HCT116 (cell line): ENCODE results near the gene MDM4. TPM values are rescaled to one million over a fixed set of nuclear protein-coding genes. Genes with fewer than 3 reads are reported as not detected.

Source experiments
- ATAC-seq: fragments of 200-7000 bp; cut with Tn5 transposase; 2 replicates; pipeline ENCODE4 v1.9.1; 2020; ENCODE audit warnings: mild to moderate bottlenecking, moderate library complexity
- BruUV-seq: library from RNA; stranded (reverse); fragments of 400-500 nt; replicated peaks from 2 replicates; lab custom pipeline; 2021; lab: Mats Ljungman, UMichigan
- CTCF ChIA-PET: fragments of 300-600 bp; sonication (Branson Sonifier 250); formaldehyde crosslinking; loops from one replicate; lab custom pipeline; 2021; ENCODE audit warnings: antibody characterized with exemption; lab: Charles Lee
- POLR2A ChIA-PET: fragments of 300-600, 350-600 bp; sonication (Branson Sonifier 250); formaldehyde crosslinking; loops from one replicate; lab custom pipeline; 2021; ENCODE audit warnings: antibody characterized with exemption; lab: Charles Lee
- RAD21 ChIA-PET, 2 experiments: fragments of 300-600 bp; sonication (Branson Sonifier 250); formaldehyde crosslinking; loops; one replicate each; lab custom pipeline; 2023; ENCODE audit warnings: low total read pairs in 2 of 2; ENCODE audit not compliant: uncharacterized antibody in 2 of 2, unreplicated experiment in 2 of 2, low non-redundant PET in 1 of 2; lab: Charles Lee
- DNase-seq: peaks from one replicate; pipeline ENCODE4 v3.0.0-alpha.2; 2010; ENCODE audit warnings: low read depth, low spot score
- H2AFZ ChIP-seq: fragments of 200-600 bp; shearing (Covaris generic), sonication (generic); 2 replicates; pipeline ENCODE4 v1.6.1; 2017; ENCODE audit warnings: low read depth, mixed run types, mixed read lengths, antibody characterized with exemption, low read length; ENCODE audit not compliant: poor library complexity, severe bottlenecking
- H3K27ac ChIP-seq: 2 replicates; pipeline ENCODE4 v1.5.1; 2012; ENCODE audit warnings: low read depth, low read length
- H3K27me3 ChIP-seq: fragments of 200-600 bp; sonication (generic); 2 replicates; pipeline ENCODE4 v1.6.1; 2016; ENCODE audit warnings: mixed run types, low read length, mixed read lengths; ENCODE audit not compliant: insufficient read depth
- H3K36me3 ChIP-seq, 2 experiments: fragments of 200-500 bp in 1 of 2; fragments of 200-600 bp in 1 of 2; sonication (Bioruptor generic) in 1 of 2; sonication (generic) in 1 of 2; 2 replicates each; pipeline versions ENCODE4 v1.5.1 to v1.6.1; 2014 to 2016; ENCODE audit warnings: low read length in 2 of 2, inconsistent platforms in 1 of 2, mixed read lengths in 1 of 2, mixed run types in 1 of 2; ENCODE audit not compliant: insufficient read depth in 2 of 2, control insufficient read depth in 1 of 2
- H3K4me1 ChIP-seq, 2 experiments: fragments of 200-600 bp in 1 of 2; sonication (generic) in 1 of 2; 2 replicates each; pipeline versions ENCODE4 v1.5.1 to v1.6.1; 2012 to 2017; ENCODE audit warnings: low read length in 2 of 2, inconsistent platforms in 1 of 2, mild to moderate bottlenecking in 1 of 2, mixed read lengths in 1 of 2, mixed run types in 1 of 2, moderate library complexity in 1 of 2; ENCODE audit not compliant: insufficient read depth in 2 of 2, control insufficient read depth in 1 of 2
- H3K4me2 ChIP-seq: fragments of 200-600 bp; sonication (generic); 2 replicates; pipeline ENCODE4 v1.6.1; 2017; ENCODE audit warnings: mixed run types, low read length, mixed read lengths
- H3K4me3 ChIP-seq, 2 experiments: fragments of 200-600 bp in 1 of 2; sonication (generic) in 1 of 2; replicated peaks in 1 of 2; 2 replicates each; pipeline ENCODE4 v1.5.1; 2011 to 2016; ENCODE audit warnings: low read length in 2 of 2, control low read depth in 1 of 2, low read depth in 1 of 2, mild to moderate bottlenecking in 1 of 2, mixed read lengths in 1 of 2, mixed run types in 1 of 2
- H3K79me2 ChIP-seq: fragments of 200-600 bp; sonication (generic); 2 replicates; pipeline ENCODE4 v1.6.1; 2017; ENCODE audit warnings: mild to moderate bottlenecking, mixed run types, low read length, moderate library complexity, mixed read lengths; ENCODE audit not compliant: insufficient read depth
- H3K9ac ChIP-seq: fragments of 200-600 bp; sonication (generic); 2 replicates; pipeline ENCODE4 v1.6.1; 2016; ENCODE audit warnings: low read length, mixed read lengths
- H3K9me2 ChIP-seq: fragments of 200-600 bp; sonication (generic), shearing (Covaris generic); 2 replicates; pipeline ENCODE4 v1.6.1; 2017; ENCODE audit warnings: mixed run types, mild to moderate bottlenecking, moderate library complexity; ENCODE audit not compliant: insufficient read depth
- H3K9me3 ChIP-seq, 2 experiments: fragments of 200-500 bp in 1 of 2; fragments of 200-600 bp in 1 of 2; sonication (Bioruptor generic) in 1 of 2; sonication (generic) in 1 of 2; 2 replicates each; pipeline ENCODE4 v1.6.1; 2014 to 2017; ENCODE audit warnings: low read length in 2 of 2, mixed read lengths in 2 of 2, inconsistent platforms in 1 of 2, low read depth in 1 of 2, mild to moderate bottlenecking in 1 of 2, mixed run types in 1 of 2, moderate library complexity in 1 of 2; ENCODE audit not compliant: control insufficient read depth in 1 of 2, insufficient read depth in 1 of 2
- H4K20me1 ChIP-seq: fragments of 200-600 bp; sonication (generic), shearing (Covaris generic); 2 replicates; pipeline ENCODE4 v1.6.1; 2017; ENCODE audit warnings: mixed run types, mild to moderate bottlenecking, moderate library complexity; ENCODE audit not compliant: insufficient read depth
- ATF3 ChIP-seq: IDR thresholded peaks from 2 replicates; pipeline ENCODE4 v1.6.1; 2012
- CEBPB ChIP-seq: IDR thresholded peaks from 2 replicates; pipeline ENCODE4 v1.6.1; 2012; ENCODE audit warnings: low read depth
- EGR1 ChIP-seq: IDR thresholded peaks from 2 replicates; pipeline ENCODE4 v1.6.1; 2012; ENCODE audit warnings: low read depth
- EZH2 ChIP-seq: fragments of 200-600 bp; sonication (generic); IDR thresholded peaks from 2 replicates; pipeline ENCODE4 v1.6.1; 2017; ENCODE audit warnings: antibody characterized with exemption, mixed run types
- FOSL1 ChIP-seq: IDR thresholded peaks from 2 replicates; pipeline ENCODE4 v1.6.1; 2012; ENCODE audit warnings: low read depth
- MAX ChIP-seq: IDR thresholded peaks from 2 replicates; pipeline ENCODE4 v1.6.1; 2012
- REST ChIP-seq: IDR thresholded peaks from 2 replicates; pipeline ENCODE4 v1.6.1; 2012; ENCODE audit warnings: low read depth
- SP1 ChIP-seq: IDR thresholded peaks from 2 replicates; pipeline ENCODE4 v1.6.1; 2012; ENCODE audit warnings: low read depth
- SRF ChIP-seq: IDR thresholded peaks from 2 replicates; pipeline ENCODE4 v1.6.1; 2012; ENCODE audit warnings: low read depth
- TCF7L2 ChIP-seq: IDR thresholded peaks from 2 replicates; pipeline ENCODE4 v1.7.0; 2011; ENCODE audit warnings: borderline replicate concordance, inconsistent platforms; ENCODE audit not compliant: insufficient read depth, insufficient read length; ENCODE audit errors: extremely low read depth
- YY1 ChIP-seq: IDR thresholded peaks from 2 replicates; pipeline ENCODE4 v1.6.1; 2011; ENCODE audit warnings: low read length, low read depth, moderate library complexity, mild to moderate bottlenecking; ENCODE audit not compliant: insufficient replicate concordance; ENCODE audit errors: extremely low read depth
- ZFX ChIP-seq: fragments of 450-650 bp; IDR thresholded peaks from 2 replicates; pipeline ENCODE4 v1.6.1; 2017
- ZNF274 ChIP-seq: fragments of 200-500 bp; sonication (Bioruptor generic); IDR thresholded peaks from 2 replicates; pipeline ENCODE4 v1.6.1; 2014; ENCODE audit warnings: mild to moderate bottlenecking, low read depth, low read length, inconsistent platforms
- intact Hi-C: fragments of 100-400 bp; cut with micrococcal nuclease; formaldehyde crosslinking; loops from 2 replicates; pipeline ENCODE4 v1.10.0; 2022
- total RNA-seq: library from RNA; stranded (reverse); gene quantifications from one replicate; pipeline ENCODE4 v1.2.1, GENCODE V29; 2021; ENCODE audit not compliant: unreplicated experiment
- TF ChIP-seq, protein P1 (sequence below): IDR thresholded peaks from 2 replicates; pipeline ENCODE4 v1.6.1; 2011; ENCODE audit warnings: mild to moderate bottlenecking, low read length, moderate library complexity; ENCODE audit not compliant: insufficient replicate concordance; ENCODE audit errors: extremely low read depth

The MDM4 gene
- total RNA-seq, 1 experiment from 2014 or later = 79.5 TPM

GRCh38 chr1:204478172-204478899 is 37.9 kb upstream of the MDM4 start:
- no TSS peak for BruUV-seq

GRCh38 chr1:204478921-204479320 is 37.3 kb upstream of the MDM4 start:
- Histone ChIP-seq H3K27me3 (no peaks in the 10 kb centered on the region), H3K36me3 (no peaks in the 10 kb centered on the region), H2AFZ (no peak overlapping the region), H3K27ac (peak overlapping the region; percentile 33; the same call in 1 of the 2 replicates), H3K9me2 (no peaks in the 10 kb centered on the region), H3K4me3 (peak overlapping the region in 1 of 2 experiments; percentile 40; a peak in 1 of 4 replicates), H4K20me1 (no peaks in the 10 kb centered on the region), H3K79me2 (no peaks in the 10 kb centered on the region), H3K4me1 (peaks cover 51 to 65% of the 10 kb centered on the region in 2 experiments), H3K4me2 (peak overlapping the region; percentile 72), H3K9ac (peak overlapping the region; percentile 31), H3K9me3 (no peaks in the 10 kb centered on the region)
- RAD21 ChIA-PET = interaction anchor here in 1 of 2 experiments (1.5 kb wide), 1 partner anchor 16 kb away, joined by 5 read pairs; the partner anchor contains the start of gene PIK3C2B
- no TSS peak for BruUV-seq
- intact Hi-C loops = no loop called here
- no peak for DNase-seq
- POLR2A ChIA-PET = interaction anchor here (1.4 kb wide), 1 partner anchor 9 kb away, joined by 5 read pairs; no protein-coding TSS in a partner anchor
- CTCF ChIA-PET = interaction anchor here (1.0 to 2.5 kb wide), 5 partner anchors 8 to 80 kb away, joined by 3 to 16 read pairs (median 10); partner anchors contain the start of gene PIK3C2B
- no peak for ATAC-seq
- TF ChIP-seq, protein P1, sequence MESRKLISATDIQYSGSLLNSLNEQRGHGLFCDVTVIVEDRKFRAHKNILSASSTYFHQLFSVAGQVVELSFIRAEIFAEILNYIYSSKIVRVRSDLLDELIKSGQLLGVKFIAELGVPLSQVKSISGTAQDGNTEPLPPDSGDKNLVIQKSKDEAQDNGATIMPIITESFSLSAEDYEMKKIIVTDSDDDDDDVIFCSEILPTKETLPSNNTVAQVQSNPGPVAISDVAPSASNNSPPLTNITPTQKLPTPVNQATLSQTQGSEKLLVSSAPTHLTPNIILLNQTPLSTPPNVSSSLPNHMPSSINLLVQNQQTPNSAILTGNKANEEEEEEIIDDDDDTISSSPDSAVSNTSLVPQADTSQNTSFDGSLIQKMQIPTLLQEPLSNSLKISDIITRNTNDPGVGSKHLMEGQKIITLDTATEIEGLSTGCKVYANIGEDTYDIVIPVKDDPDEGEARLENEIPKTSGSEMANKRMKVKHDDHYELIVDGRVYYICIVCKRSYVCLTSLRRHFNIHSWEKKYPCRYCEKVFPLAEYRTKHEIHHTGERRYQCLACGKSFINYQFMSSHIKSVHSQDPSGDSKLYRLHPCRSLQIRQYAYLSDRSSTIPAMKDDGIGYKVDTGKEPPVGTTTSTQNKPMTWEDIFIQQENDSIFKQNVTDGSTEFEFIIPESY = no peak
- TF ChIP-seq REST (no peak), ATF3 (no peak), EGR1 (no peak), YY1 (no peak), EZH2 (no peak)

More at GRCh38 chr1:204478172-204478899, 37.9 kb upstream of the MDM4 start:
- no peak for TF ChIP-seq SP1
- TF ChIP-seq ZFX = no peak
- no peak for TF ChIP-seq FOSL1
- no peak for TF ChIP-seq SRF
- TF ChIP-seq EGR1 = no peak
- no peak for TF ChIP-seq CEBPB
- TF ChIP-seq TCF7L2 = no peak
- no peak for TF ChIP-seq MAX
- TF ChIP-seq ZNF274 = no peak
- no peak for TF ChIP-seq EZH2
- CTCF ChIA-PET = interaction anchor here (1.0 to 2.5 kb wide), 6 partner anchors 9 to 80 kb away, joined by 3 to 16 read pairs (median 7); partner anchors contain the start of genes MDM4 and PIK3C2B
- no peaks in the 10 kb centered on the region for H4K20me1 ChIP-seq
- intact Hi-C loops = no loop called here
- no peak overlapping the region for H3K4me3 ChIP-seq
- RAD21 ChIA-PET = interaction anchor here in 1 of 2 experiments (1.5 kb wide), 1 partner anchor 16 kb away, joined by 5 read pairs; the partner anchor contains the start of gene PIK3C2B
- H3K27ac ChIP-seq = no peak overlapping the region
- ATAC-seq = no peak
- no peaks in the 10 kb centered on the region for H3K9me3 ChIP-seq
- peak overlapping the region; percentile 31; the same call in 1 of the 2 replicates for H3K9ac ChIP-seq
- H3K36me3 ChIP-seq = no peaks in the 10 kb centered on the region
- peak overlapping the region; percentile 72 for H3K4me2 ChIP-seq
- H3K4me1 ChIP-seq = peaks cover 49 to 59% of the 10 kb centered on the region in 2 experiments
- H3K9me2 ChIP-seq = no peaks in the 10 kb centered on the region
- no peaks in the 10 kb centered on the region for H3K27me3 ChIP-seq
- no peaks in the 10 kb centered on the region for H3K79me2 ChIP-seq
- no peak overlapping the region for H2AFZ ChIP-seq
- POLR2A ChIA-PET = interaction anchor here (1.4 kb wide), 1 partner anchor 10 kb away, joined by 5 read pairs; no protein-coding TSS in a partner anchor
- no peak for DNase-seq
